Ishikawa (cell line): Measurements from ENCODE around the gene KCNJ3.

Experiments
- CEBPB ChIP-seq: IDR thresholded peaks from 2 replicates; pipeline ENCODE4 v1.6.1; 2012
- CREB1 ChIP-seq: IDR thresholded peaks from 2 replicates; pipeline ENCODE4 v1.6.1; 2012; ENCODE audit warnings: low read depth
- EGR1 ChIP-seq: IDR thresholded peaks from 2 replicates; pipeline ENCODE4 v1.6.1; 2012
- EP300 ChIP-seq: IDR thresholded peaks from 2 replicates; pipeline ENCODE4 v1.6.1; 2012; ENCODE audit warnings: borderline replicate concordance
- FOXM1 ChIP-seq: IDR thresholded peaks from 2 replicates; pipeline ENCODE4 v1.6.1; 2012; ENCODE audit warnings: low read depth, borderline replicate concordance
- MAX ChIP-seq: IDR thresholded peaks from 2 replicates; pipeline ENCODE4 v1.6.1; 2012
- NFIC ChIP-seq: IDR thresholded peaks from 2 replicates; pipeline ENCODE4 v1.6.1; 2012
- RAD21 ChIP-seq: IDR thresholded peaks from 2 replicates; pipeline ENCODE4 v1.6.1; 2012; ENCODE audit warnings: low read depth
- REST ChIP-seq: IDR thresholded peaks from 2 replicates; pipeline ENCODE4 v1.6.1; 2012; ENCODE audit warnings: low read depth, mild to moderate bottlenecking
- TAF1 ChIP-seq: IDR thresholded peaks from 2 replicates; pipeline ENCODE4 v1.6.1; 2012; ENCODE audit warnings: low read depth, mild to moderate bottlenecking
- TCF12 ChIP-seq: IDR thresholded peaks from 2 replicates; pipeline ENCODE4 v1.6.1; 2012; ENCODE audit warnings: low read depth
- TEAD4 ChIP-seq: IDR thresholded peaks from 2 replicates; pipeline ENCODE4 v1.6.1; 2012
- USF1 ChIP-seq: IDR thresholded peaks from 2 replicates; pipeline ENCODE4 v1.6.1; 2012
- YY1 ChIP-seq: IDR thresholded peaks from 2 replicates; pipeline ENCODE4 v1.6.1; 2012; ENCODE audit warnings: low read depth
- ZBTB7A ChIP-seq: IDR thresholded peaks from 2 replicates; pipeline ENCODE4 v1.6.1; 2012; ENCODE audit warnings: low read depth

KCNJ3 gene

GRCh38 chr2:154688373-154688772 is 10.1 kb upstream of the KCNJ3 start:
- TF ChIP-seq REST (no peak), ZBTB7A (no peak), CEBPB (no peak), RAD21 (no peak), FOXM1 (no peak), TAF1 (no peak)

- TF ChIP-seq NFIC (no peak), TCF12 (no peak)
Measured at GRCh38 chr2:154689158-154689557, 9.3 kb upstream of the KCNJ3 start.

GRCh38 chr2:154692927-154693326 is 5.6 kb upstream of the KCNJ3 start:
- TF ChIP-seq CEBPB, result no peak
- no peak for TF ChIP-seq TEAD4
- TF ChIP-seq TCF12, result no peak
- no peak for TF ChIP-seq EGR1
- TF ChIP-seq ZBTB7A, result no peak
- no peak for TF ChIP-seq CREB1
- no peak for TF ChIP-seq MAX
- TF ChIP-seq REST, result no peak
- TF ChIP-seq YY1, result no peak
- TF ChIP-seq NFIC, result no peak
- TF ChIP-seq RAD21, result no peak
- no peak for TF ChIP-seq TAF1
- no peak for TF ChIP-seq FOXM1
- TF ChIP-seq EP300, result no peak
- no peak for TF ChIP-seq USF1

GRCh38 chr2:154693741-154694340 is 4.7 kb upstream of the KCNJ3 start:
- TF ChIP-seq USF1 (no peak), TAF1 (no peak), EGR1 (no peak), MAX (no peak), TCF12 (no peak), EP300 (no peak), NFIC (no peak), RAD21 (no peak), CEBPB (no peak), ZBTB7A (no peak), TEAD4 (no peak), YY1 (no peak), FOXM1 (no peak), REST (no peak), CREB1 (no peak)

GRCh38 chr2:154694881-154695280 is 3.6 kb upstream of the KCNJ3 start:
- TF ChIP-seq RAD21 (no peak), EP300 (no peak), FOXM1 (no peak)
